AG09309 (cell line): ENCODE results near the gene ADTRP.

Source experiments
- DNase-seq: peaks from one replicate; pipeline ENCODE4 v3.0.0-alpha.2; 2010; ENCODE audit warnings: low read depth
- H3K4me3 ChIP-seq: 2 replicates; pipeline ENCODE4 v1.5.1; 2011; ENCODE audit warnings: mild to moderate bottlenecking, low read depth, low read length, moderate library complexity; ENCODE audit not compliant: control insufficient read depth
- TF ChIP-seq, protein P1 (sequence below): IDR thresholded peaks from 2 replicates; pipeline ENCODE4 v1.5.1; 2011; ENCODE audit warnings: mild to moderate bottlenecking, low read depth, low read length, inconsistent platforms; ENCODE audit not compliant: insufficient read depth, control insufficient read depth; ENCODE audit errors: missing control alignments

Gene ADTRP

DNA sequence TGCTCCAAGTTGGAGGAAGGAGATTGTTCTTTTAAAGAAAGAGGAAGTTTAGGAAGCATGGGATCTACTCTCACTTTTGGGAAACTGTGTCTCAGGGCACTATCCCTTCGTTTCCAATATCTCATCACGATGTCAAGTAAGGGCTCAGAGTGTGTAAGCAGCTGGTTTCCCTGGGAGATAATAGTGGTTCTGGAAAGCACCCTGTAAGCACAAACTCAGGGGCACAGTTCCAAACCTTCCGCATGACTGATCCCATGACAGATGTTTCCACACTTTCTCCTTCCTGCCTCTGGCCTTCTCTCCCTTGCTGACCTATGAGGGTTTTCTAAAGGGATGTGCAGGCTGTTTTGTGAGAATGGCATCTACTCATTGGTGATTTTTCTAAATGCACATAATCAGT lies 33.9 kb downstream of the ADTRP start:
- TF ChIP-seq, protein P1, sequence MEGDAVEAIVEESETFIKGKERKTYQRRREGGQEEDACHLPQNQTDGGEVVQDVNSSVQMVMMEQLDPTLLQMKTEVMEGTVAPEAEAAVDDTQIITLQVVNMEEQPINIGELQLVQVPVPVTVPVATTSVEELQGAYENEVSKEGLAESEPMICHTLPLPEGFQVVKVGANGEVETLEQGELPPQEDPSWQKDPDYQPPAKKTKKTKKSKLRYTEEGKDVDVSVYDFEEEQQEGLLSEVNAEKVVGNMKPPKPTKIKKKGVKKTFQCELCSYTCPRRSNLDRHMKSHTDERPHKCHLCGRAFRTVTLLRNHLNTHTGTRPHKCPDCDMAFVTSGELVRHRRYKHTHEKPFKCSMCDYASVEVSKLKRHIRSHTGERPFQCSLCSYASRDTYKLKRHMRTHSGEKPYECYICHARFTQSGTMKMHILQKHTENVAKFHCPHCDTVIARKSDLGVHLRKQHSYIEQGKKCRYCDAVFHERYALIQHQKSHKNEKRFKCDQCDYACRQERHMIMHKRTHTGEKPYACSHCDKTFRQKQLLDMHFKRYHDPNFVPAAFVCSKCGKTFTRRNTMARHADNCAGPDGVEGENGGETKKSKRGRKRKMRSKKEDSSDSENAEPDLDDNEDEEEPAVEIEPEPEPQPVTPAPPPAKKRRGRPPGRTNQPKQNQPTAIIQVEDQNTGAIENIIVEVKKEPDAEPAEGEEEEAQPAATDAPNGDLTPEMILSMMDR = no peak
- peak; percentile 39 for DNase-seq

DNA sequence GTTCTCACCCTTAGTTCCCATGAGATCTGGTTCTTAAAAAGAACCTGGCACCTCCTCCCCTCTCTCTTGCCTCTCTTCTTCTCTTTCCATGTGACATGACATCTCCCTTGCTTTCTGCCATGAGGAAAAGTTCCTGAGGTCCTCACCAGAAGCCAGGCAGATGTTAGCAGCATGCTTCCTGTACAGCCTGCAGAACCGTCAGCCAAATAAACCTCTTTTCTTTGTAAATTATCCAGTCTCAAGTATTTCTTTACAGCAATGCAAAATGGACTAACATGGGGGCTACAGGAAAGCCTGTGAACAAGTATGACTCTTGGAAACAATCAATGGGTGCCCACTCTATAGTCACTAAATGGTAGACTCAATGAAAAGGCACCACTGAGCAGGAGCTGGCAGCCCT lies 34.5 kb downstream of the ADTRP start:
- DNase-seq = no peak
- no peak overlapping the region for H3K4me3 ChIP-seq
- TF ChIP-seq, protein P1 = no peak

More for the DNA sequence above, 33.9 kb downstream of the ADTRP start:
- no peak overlapping the region for H3K4me3 ChIP-seq

DNA sequence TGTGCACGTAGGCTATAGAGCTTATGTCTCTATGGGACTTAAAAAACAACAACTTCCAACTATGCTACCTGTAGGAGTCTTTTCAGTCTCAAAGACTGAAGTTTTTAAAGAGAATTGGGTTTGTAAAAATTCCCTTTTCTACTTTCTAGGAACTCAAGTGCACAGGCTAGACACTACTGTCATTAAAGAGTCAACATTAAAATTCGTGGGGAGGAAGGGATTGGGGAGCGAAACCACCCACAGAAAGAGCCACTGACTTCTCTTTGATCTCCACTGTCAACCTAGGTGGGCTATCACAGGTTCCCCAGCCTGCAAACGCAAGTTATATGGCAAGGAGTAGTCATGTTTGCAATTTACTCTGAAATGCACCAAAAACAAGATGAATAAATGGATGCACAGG lies 37.7 kb downstream of the ADTRP start:
- no peak overlapping the region for H3K4me3 ChIP-seq
- TF ChIP-seq, protein P1 = no peak
- DNase-seq = no peak

DNA sequence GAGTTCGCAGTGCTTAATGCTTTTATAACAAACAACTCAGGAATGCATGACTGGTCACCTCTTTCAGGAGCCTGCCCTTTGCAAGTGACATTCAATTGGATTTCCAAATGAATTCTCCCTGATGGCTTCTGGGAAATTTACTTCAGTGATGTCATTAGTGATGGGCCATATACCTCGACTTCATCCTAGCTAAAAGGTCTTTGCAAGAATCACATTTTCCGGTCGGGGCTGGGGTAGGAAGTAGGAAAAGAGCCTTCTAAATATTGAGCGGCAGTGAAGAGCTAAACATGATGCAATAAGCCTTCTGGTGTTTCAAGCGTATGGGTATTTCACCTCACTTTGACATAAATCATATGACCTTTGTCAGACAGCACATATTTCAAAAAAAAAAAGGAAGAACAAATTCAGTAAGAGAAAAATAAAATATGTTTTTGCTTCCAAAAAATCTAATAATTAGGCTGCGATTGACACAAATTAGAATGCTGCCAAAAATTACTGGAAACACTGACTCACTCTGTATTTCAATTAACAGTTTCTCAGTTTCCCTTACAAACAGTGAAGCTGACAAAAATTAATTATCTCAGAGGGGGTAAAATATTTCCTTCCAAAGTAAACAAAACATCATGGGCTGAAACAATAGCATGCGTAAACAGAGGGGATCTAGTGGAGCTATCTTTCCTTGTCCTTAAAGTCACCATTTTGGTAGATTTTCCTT lies 39.8 kb downstream of the ADTRP start:
- no peak overlapping the region for H3K4me3 ChIP-seq
- TF ChIP-seq, protein P1 = no peak
- no peak for DNase-seq

DNA sequence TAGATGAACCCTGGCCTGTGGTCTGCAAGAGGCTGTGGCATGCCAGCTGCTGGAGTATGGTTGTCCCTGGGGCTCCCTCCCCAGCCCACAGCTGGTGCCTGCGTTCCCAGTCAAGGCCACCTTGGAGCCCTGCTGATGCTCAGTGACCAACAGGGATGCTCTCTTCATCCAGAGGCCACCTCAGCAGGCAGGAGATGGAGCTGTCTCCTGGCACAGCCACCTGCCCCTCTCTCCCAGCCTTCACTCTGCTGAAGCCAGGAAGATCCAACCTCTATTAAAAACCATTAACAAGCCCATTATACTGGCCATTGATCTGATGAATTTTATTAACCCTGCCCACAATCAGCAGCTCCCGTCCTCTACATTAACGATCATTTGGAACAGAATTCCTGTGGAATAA lies 40.4 kb downstream of the ADTRP start:
- H3K4me3 ChIP-seq = no peak overlapping the region
- no peak for DNase-seq
- TF ChIP-seq, protein P1 = no peak

DNA sequence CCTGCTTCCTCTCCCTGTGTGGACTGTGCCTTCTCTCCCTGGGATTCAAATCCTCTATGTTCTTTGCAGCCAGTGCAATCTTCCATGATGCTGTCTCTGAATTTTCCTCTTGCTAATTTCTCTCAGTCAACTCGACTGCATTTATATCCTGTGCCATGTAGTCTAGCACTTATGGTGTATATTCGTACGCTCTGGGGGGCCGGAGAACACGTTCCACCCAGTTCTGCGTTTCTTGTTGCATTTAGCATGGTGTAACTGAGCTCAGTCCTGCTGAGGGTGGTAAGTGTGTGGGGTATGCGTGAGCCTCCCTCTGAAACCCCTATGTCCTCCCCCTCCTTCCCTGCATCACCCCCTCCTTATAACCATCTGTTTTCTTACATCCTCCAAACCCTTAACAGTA lies 42.0 kb downstream of the ADTRP start:
- DNase-seq = no peak
- TF ChIP-seq, protein P1 = no peak
- no peak overlapping the region for H3K4me3 ChIP-seq
